Spleen (tissue), 11 donors: ENCODE data around the gene SRPK1. TPM values are rescaled to one million over a fixed set of nuclear protein-coding genes. Genes with fewer than 3 reads are reported as not detected.

Experiments used
- DNase-seq: peaks from one replicate; pipeline ENCODE4 v3.0.0-alpha.2; 2020
- H3K27ac ChIP-seq, 8 donors: fragments of 200-600 bp; sonication (generic) in 7 of 8; 1 replicate in 4 of 8; 2 replicates in 4 of 8; pipeline versions ENCODE4 v1.5.0 to v1.8.0; 2016 to 2021; ENCODE audit warnings: inconsistent platforms in 4 of 8, mild to moderate bottlenecking in 4 of 8, moderate library complexity in 1 of 8
- H3K27me3 ChIP-seq, 7 donors: fragments of 200-600 bp; sonication (generic) in 6 of 7; replicated peaks in 1 of 7; 1 replicate in 4 of 7; 2 replicates in 3 of 7; pipeline versions ENCODE4 v1.5.0 to v1.8.0; 2016 to 2021; ENCODE audit warnings: inconsistent platforms in 3 of 7, mild to moderate bottlenecking in 1 of 7
- H3K36me3 ChIP-seq, 6 donors: fragments of 200-600 bp; sonication (generic) in 5 of 6; 1 replicate in 4 of 6; 2 replicates in 2 of 6; pipeline versions ENCODE4 v1.5.0 to v1.8.0; 2016 to 2021; ENCODE audit warnings: inconsistent platforms in 2 of 6
- H3K4me1 ChIP-seq, 6 donors: fragments of 200-600 bp; sonication (generic) in 5 of 6; 1 replicate in 3 of 6; 2 replicates in 3 of 6; pipeline versions ENCODE4 v1.5.0 to v1.8.0; 2016 to 2021; ENCODE audit warnings: inconsistent platforms in 3 of 6
- H3K4me3 ChIP-seq, 8 donors: fragments of 200-600 bp; sonication (generic) in 7 of 8; 1 replicate in 4 of 8; 2 replicates in 4 of 8; pipeline versions ENCODE4 v1.5.0 to v1.8.0; 2016 to 2021; ENCODE audit warnings: inconsistent platforms in 4 of 8, mild to moderate bottlenecking in 4 of 8, moderate library complexity in 2 of 8
- H3K9me3 ChIP-seq, 8 donors: fragments of 200-600 bp; sonication (generic) in 7 of 8; 1 replicate in 4 of 8; 2 replicates in 4 of 8; pipeline versions ENCODE4 v1.5.0 to v1.8.0; 2016 to 2021; ENCODE audit warnings: inconsistent platforms in 4 of 8
- POLR2A ChIP-seq, 3 donors: fragments of 450-650 bp; IDR thresholded peaks; one replicate each; pipeline ENCODE4 v1.5.1; 2017; ENCODE audit warnings: antibody characterized with exemption in 3 of 3, mild to moderate bottlenecking in 1 of 3
- POLR2AphosphoS5 ChIP-seq, 3 donors: sonication (generic); formaldehyde crosslinking; IDR thresholded peaks; one replicate each; pipeline ENCODE4 v1.5.1; 2017; ENCODE audit warnings: antibody characterized with exemption in 3 of 3
- WGBS, 5 donors: extraction: QIAGEN DNeasy Blood & Tissue Kit in 3 of 5; methylation state at CpG; one replicate each; pipeline versions ENCODE4 v1.1.5 to v1.1.7; 2013 to 2018; 5-methylcytosine and 5-hydroxymethylcytosine counted together
- intact Hi-C: fragments of 100-400 bp; cut with DNase I; formaldehyde crosslinking; loops from one replicate; pipeline ENCODE4 v1.15.0; 2023; ENCODE audit warnings: low total_unique reads
- polyA plus RNA-seq, 3 donors: library from polyadenylated mRNA; stranded (reverse); fragments of 200-250 nt; gene quantifications; one replicate each; pipeline ENCODE4 v1.2.1, GENCODE V29; 2013
- total RNA-seq, 7 donors: library from RNA; depleted of rRNA in 3 of 7; stranded (reverse); fragments of >200 nt in 3 of 7; fragmentation: NEBNext Ultra II Directional in 4 of 7; extraction: Animal tissue kit (Norgen Biotek cat#: 25700) in 4 of 7; gene quantifications; one replicate each; pipeline versions ENCODE4 v1.1.0 to v1.2.1, GENCODE V29; 2016 to 2021
- TF ChIP-seq, protein P1 (sequence below), 11 experiments: fragments of 200-600 bp in 7 of 11; fragments of 450-650 bp in 4 of 11; sonication (generic) in 4 of 11; IDR thresholded peaks in 8 of 11; conservative IDR thresholded peaks in 3 of 11; 1 replicate in 7 of 11; 2 replicates in 4 of 11; pipeline versions ENCODE4 v1.4.0 to v1.8.0; 2016 to 2021; ENCODE audit warnings: antibody characterized with exemption in 11 of 11, inconsistent platforms in 4 of 11, mild to moderate bottlenecking in 1 of 11
- donor health status: healthy with polysubstance abuse.
- donor health status: DM: no; HTN: no; CAD: no; lungs with moderate emphysema.
- donor health status: DM: no; HTN: no; CAD: no.
- donor health status: Bipolar disorder and iron deficiency.
- donor health status: healthy.
- donor health status: DM: no; HTN: no; CAD: no.
- donor health status: DM: yes; HTN: yes; CAD: no.

The SRPK1 gene
- total and polyA plus RNA-seq, 10 donors, result 8.8 to 140 (median 57.8) TPM

DNA sequence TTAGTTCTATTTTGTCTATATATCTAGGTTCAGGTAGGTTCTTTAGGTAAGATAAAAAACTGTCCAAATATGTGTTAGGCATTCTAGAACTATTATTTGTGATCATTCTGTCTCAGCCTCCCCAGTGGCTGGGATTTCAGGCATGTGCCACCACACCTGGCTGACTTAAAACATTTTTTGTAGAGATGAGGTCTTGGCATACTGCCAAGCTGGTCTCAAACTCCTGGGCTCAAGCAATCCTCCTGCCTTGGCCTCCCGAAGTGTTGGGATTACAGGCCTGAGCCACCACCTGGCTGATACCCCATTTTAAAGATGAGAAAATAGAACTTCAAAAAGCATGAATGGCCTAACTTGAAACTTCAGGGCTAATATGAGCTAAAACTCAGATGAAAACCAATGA lies 81.9 kb downstream of the SRPK1 start:
- H3K4me1 ChIP-seq, result peaks cover 0 to 21% (median 0%) of the 10 kb centered on the region in 6 donors
- H3K4me3 ChIP-seq, result no peak overlapping the region
- intact Hi-C loops, result no loop called here
- H3K27me3 ChIP-seq, result no peaks in the 10 kb centered on the region
- no peaks in the 10 kb centered on the region for H3K9me3 ChIP-seq
- WGBS, 5 donors, result 66 to 100% (median 89%) methylated on average over 1 of the region's 1 CpG
- peaks cover 0 to 98% (median 39%) of the 10 kb centered on the region in 6 donors for H3K36me3 ChIP-seq
- no peak for DNase-seq
- TF ChIP-seq POLR2A (IDR thresholded peaks at IDR 0.05) (no peak), POLR2AphosphoS5 (IDR thresholded peaks at IDR 0.05) (no peak)
- TF ChIP-seq, protein P1, sequence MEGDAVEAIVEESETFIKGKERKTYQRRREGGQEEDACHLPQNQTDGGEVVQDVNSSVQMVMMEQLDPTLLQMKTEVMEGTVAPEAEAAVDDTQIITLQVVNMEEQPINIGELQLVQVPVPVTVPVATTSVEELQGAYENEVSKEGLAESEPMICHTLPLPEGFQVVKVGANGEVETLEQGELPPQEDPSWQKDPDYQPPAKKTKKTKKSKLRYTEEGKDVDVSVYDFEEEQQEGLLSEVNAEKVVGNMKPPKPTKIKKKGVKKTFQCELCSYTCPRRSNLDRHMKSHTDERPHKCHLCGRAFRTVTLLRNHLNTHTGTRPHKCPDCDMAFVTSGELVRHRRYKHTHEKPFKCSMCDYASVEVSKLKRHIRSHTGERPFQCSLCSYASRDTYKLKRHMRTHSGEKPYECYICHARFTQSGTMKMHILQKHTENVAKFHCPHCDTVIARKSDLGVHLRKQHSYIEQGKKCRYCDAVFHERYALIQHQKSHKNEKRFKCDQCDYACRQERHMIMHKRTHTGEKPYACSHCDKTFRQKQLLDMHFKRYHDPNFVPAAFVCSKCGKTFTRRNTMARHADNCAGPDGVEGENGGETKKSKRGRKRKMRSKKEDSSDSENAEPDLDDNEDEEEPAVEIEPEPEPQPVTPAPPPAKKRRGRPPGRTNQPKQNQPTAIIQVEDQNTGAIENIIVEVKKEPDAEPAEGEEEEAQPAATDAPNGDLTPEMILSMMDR (IDR thresholded peaks at IDR 0.05 in 8 of 11, conservative IDR thresholded peaks at IDR 0.05 in 3 of 11), result no peak
- H3K27ac ChIP-seq, result no peak overlapping the region

DNA sequence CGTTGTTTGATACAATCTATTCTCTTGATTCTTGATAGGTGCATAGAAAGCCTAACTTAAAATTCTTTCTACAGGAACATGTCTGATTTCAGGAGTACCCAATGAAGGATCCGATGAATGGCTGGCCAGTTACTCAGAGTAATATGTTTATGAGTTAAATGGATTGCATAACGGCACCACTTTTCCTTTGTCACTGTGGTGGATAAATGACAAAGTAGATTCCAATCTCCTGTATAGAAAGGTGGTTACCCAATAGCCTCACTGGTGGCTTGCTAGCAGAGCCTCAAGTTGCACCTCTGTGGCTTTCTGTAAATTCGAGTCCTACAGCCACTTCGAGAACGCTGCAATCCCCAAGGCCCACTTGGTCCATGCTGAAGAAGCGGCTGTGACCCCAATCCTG lies 87.4 kb downstream of the SRPK1 start:
- Histone ChIP-seq H3K27ac (peak overlapping the region in 6 of 8 donors; percentile 16 to 77 (median 54)), H3K4me3 (no peak overlapping the region), H3K36me3 (peaks cover 0 to 56% (median 28%) of the 10 kb centered on the region in 6 donors), H3K4me1 (peaks cover 0 to 21% (median 0%) of the 10 kb centered on the region in 6 donors), H3K9me3 (peaks cover 0 to 4% (median 0%) of the 10 kb centered on the region in 8 donors), H3K27me3 (no peaks in the 10 kb centered on the region)
- no peak for DNase-seq
- 58 to 85% (median 77%) methylated on average over 7 of the region's 7 CpGs for WGBS, 5 donors
- intact Hi-C loops, result no loop called here
- TF ChIP-seq, protein P1 (IDR thresholded peaks at IDR 0.05 in 8 of 11, conservative IDR thresholded peaks at IDR 0.05 in 3 of 11), result no peak
- peak in 1 of 3 donors; percentile 35 for TF ChIP-seq POLR2AphosphoS5 (IDR thresholded peaks at IDR 0.05)

DNA sequence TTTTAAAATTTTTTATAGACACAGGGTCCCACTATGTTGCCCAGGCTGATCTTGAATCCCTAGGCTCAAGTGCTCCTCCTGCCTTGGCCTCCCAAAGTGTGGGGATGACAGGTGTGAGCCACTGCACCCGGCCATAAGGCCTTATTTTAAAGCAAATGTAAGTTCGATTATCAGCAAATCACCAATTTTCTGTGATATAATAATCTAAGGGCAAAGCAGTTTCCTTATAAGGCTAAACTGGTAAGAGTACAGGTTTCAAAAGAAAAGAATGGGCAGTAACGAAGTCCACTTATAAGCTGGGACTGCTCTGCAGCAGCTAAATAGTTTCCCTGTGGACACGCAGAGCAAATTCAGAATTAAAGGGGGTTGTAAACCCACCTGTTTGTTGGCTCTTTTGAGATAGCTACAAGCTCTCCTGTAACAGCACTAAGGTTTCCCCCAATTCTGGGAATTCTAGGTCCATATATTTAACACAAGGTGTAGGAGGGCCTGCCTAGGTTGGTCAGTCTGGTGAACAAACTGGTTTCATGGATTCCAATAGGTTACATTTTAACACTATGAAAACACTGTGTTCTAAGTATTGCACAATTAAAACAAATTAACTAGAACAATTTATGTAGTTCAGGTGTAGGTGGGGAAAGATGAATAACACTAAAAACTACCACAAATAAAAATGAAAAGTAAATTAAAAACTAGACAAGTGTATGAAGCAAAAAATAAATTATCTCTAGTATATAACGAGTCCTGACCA lies 89.5 kb downstream of the SRPK1 start:
- peaks cover 0 to 4% (median 0%) of the 10 kb centered on the region in 8 donors for H3K9me3 ChIP-seq
- 89 to 96% (median 95%) methylated on average over 5 of the region's 5 CpGs for whole genome bisulfite sequencing, 5 donors
- H3K36me3 ChIP-seq, result peaks cover 0 to 35% (median 18%) of the 10 kb centered on the region in 6 donors
- intact Hi-C loops, result no loop called here
- no peak overlapping the region for H3K27ac ChIP-seq
- DNase-seq, result no peak
- H3K27me3 ChIP-seq, result peaks cover 0 to under 1% (median 0%) of the 10 kb centered on the region in 7 donors
- no peak for TF ChIP-seq POLR2AphosphoS5 (IDR thresholded peaks at IDR 0.05)
- TF ChIP-seq, protein P1 (IDR thresholded peaks at IDR 0.05 in 8 of 11, conservative IDR thresholded peaks at IDR 0.05 in 3 of 11), result no peak
- no peak for TF ChIP-seq POLR2A (IDR thresholded peaks at IDR 0.05)
- no peak overlapping the region for H3K4me3 ChIP-seq
- H3K4me1 ChIP-seq, result peaks cover 0 to 13% (median 0%) of the 10 kb centered on the region in 6 donors

DNA sequence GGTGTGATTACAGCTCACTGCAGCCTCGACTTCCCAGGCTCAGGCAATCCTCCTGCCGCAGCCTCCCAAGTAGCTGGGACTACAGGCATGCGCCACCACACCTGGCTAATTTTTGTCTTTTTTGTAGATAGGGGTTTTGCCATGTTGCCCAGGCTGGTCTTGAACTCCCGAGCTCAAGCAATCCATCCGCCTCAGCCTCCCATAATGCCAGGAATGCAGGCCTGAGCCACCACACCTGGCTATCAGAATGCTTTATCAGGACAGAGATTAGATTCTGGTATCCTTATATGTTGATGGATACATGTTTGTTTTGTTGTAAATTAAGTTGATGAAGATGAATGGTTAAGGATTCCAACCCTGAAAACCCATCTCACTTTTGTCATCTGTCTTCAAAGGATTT lies 91.6 kb downstream of the SRPK1 start:
- no peak for TF ChIP-seq POLR2A (IDR thresholded peaks at IDR 0.05)
- TF ChIP-seq, protein P1 (IDR thresholded peaks at IDR 0.05 in 8 of 11, conservative IDR thresholded peaks at IDR 0.05 in 3 of 11), result no peak
- TF ChIP-seq POLR2AphosphoS5 (IDR thresholded peaks at IDR 0.05), result no peak
- DNase-seq, result no peak
- Histone ChIP-seq H3K4me1 (peaks cover 0 to under 1% (median 0%) of the 10 kb centered on the region in 6 donors), H3K4me3 (no peak overlapping the region), H3K36me3 (peaks cover 0 to 14% (median 5%) of the 10 kb centered on the region in 6 donors), H3K9me3 (peaks cover 0 to 4% (median 0%) of the 10 kb centered on the region in 8 donors), H3K27ac (no peak overlapping the region), H3K27me3 (peaks cover 0 to 7% (median 0%) of the 10 kb centered on the region in 7 donors)
- intact Hi-C loops, result no loop called here
- WGBS, 5 donors, result 92 to 98% (median 97%) methylated on average over 5 of the region's 5 CpGs
